Liver (tissue), 9 donors: ENCODE measurements around the gene ITGB3. TPM values are rescaled to one million over a fixed set of nuclear protein-coding genes. Genes with fewer than 3 reads are reported as not detected.
A peak's percentile ranks its signal among the peaks of the same experiment; 100 is the strongest.

ENCODE experiments used
- DNase-seq: peaks from one replicate; pipeline ENCODE4 v3.0.0-alpha.2; 2017; ENCODE audit warnings: low spot score
- H3K27ac ChIP-seq, 2 donors: one replicate each; pipeline ENCODE4 v1.7.0; 2013; ENCODE audit warnings: inconsistent platforms in 2 of 2, low read length in 2 of 2, control low read depth in 1 of 2, low read depth in 1 of 2, mild to moderate bottlenecking in 1 of 2
- H3K27me3 ChIP-seq, 4 donors: one replicate each; pipeline versions ENCODE4 v1.6.1 to v1.7.0; 2013; ENCODE audit warnings: low read length in 3 of 4, inconsistent platforms in 1 of 4, mild to moderate bottlenecking in 1 of 4, moderate library complexity in 1 of 4; ENCODE audit not compliant: control insufficient read depth in 4 of 4, insufficient read depth in 4 of 4
- H3K36me3 ChIP-seq, 4 donors: one replicate each; pipeline versions ENCODE4 v1.6.1 to v1.7.0; 2013; ENCODE audit warnings: low read length in 3 of 4, mild to moderate bottlenecking in 3 of 4, low read depth in 1 of 4, moderate library complexity in 1 of 4; ENCODE audit not compliant: control insufficient read depth in 4 of 4, insufficient read depth in 3 of 4
- H3K4me1 ChIP-seq, 4 donors: one replicate each; pipeline versions ENCODE4 v1.6.1 to v1.7.0; 2013; ENCODE audit warnings: low read length in 3 of 4, mild to moderate bottlenecking in 3 of 4, moderate library complexity in 1 of 4; ENCODE audit not compliant: control insufficient read depth in 4 of 4, insufficient read depth in 4 of 4
- H3K4me3 ChIP-seq, 3 donors: one replicate each; pipeline versions ENCODE4 v1.6.1 to v1.7.0; 2013; ENCODE audit warnings: low read length in 3 of 3, control low read depth in 1 of 3, low read depth in 1 of 3, mild to moderate bottlenecking in 1 of 3
- H3K9ac ChIP-seq, 2 donors: one replicate each; pipeline ENCODE4 v1.7.0; 2013; ENCODE audit warnings: low read length in 2 of 2, mild to moderate bottlenecking in 2 of 2, moderate library complexity in 2 of 2, control low read depth in 1 of 2, low read depth in 1 of 2
- H3K9me3 ChIP-seq, 4 donors: one replicate each; pipeline versions ENCODE4 v1.6.1 to v1.7.0; 2013; ENCODE audit warnings: low read length in 3 of 4; ENCODE audit not compliant: control insufficient read depth in 4 of 4
- EGR1 ChIP-seq, 2 donors: IDR thresholded peaks; 2 replicates each; pipeline ENCODE4 v1.6.1; 2016 to 2018; ENCODE audit warnings: antibody characterized with exemption in 2 of 2, low read depth in 2 of 2
- FOXA1 ChIP-seq: IDR thresholded peaks from 2 replicates; pipeline ENCODE4 v1.6.1; 2016; ENCODE audit warnings: antibody characterized with exemption
- FOXA2 ChIP-seq: IDR thresholded peaks from 2 replicates; pipeline ENCODE4 v1.6.1; 2016; ENCODE audit warnings: antibody characterized with exemption
- GABPA ChIP-seq, 2 donors: IDR thresholded peaks in 1 of 2; conservative IDR thresholded peaks in 1 of 2; 2 replicates each; pipeline ENCODE4 v1.6.1; 2016; ENCODE audit warnings: antibody characterized with exemption in 2 of 2, mild to moderate bottlenecking in 1 of 2, moderate library complexity in 1 of 2
- HNF4A ChIP-seq, 2 donors: conservative IDR thresholded peaks; 2 replicates each; pipeline ENCODE4 v1.6.1; 2016; ENCODE audit warnings: antibody characterized with exemption in 2 of 2, mild to moderate bottlenecking in 2 of 2
- HNF4G ChIP-seq: IDR thresholded peaks from 2 replicates; pipeline ENCODE4 v1.6.1; 2016; ENCODE audit warnings: antibody characterized with exemption
- JUND ChIP-seq, 2 donors: IDR thresholded peaks; 2 replicates each; pipeline ENCODE4 v1.6.1; 2016; ENCODE audit warnings: antibody characterized with exemption in 2 of 2
- NR2F2 ChIP-seq: IDR thresholded peaks from 2 replicates; pipeline ENCODE4 v1.6.1; 2016; ENCODE audit warnings: antibody characterized with exemption
- RAD21 ChIP-seq, 2 donors: IDR thresholded peaks; 2 replicates each; pipeline ENCODE4 v1.6.1; 2016; ENCODE audit warnings: antibody characterized with exemption in 2 of 2, mild to moderate bottlenecking in 2 of 2
- RXRA ChIP-seq, 2 donors: IDR thresholded peaks; 2 replicates each; pipeline ENCODE4 v1.6.1; 2017 to 2018; ENCODE audit warnings: antibody characterized with exemption in 2 of 2, mild to moderate bottlenecking in 1 of 2
- SP1 ChIP-seq: IDR thresholded peaks from 2 replicates; pipeline ENCODE4 v1.6.1; 2018; ENCODE audit warnings: antibody characterized with exemption, mild to moderate bottlenecking
- TAF1 ChIP-seq: conservative IDR thresholded peaks from 2 replicates; pipeline ENCODE4 v1.6.1; 2016; ENCODE audit warnings: antibody characterized with exemption, mild to moderate bottlenecking
- YY1 ChIP-seq: IDR thresholded peaks from 2 replicates; pipeline ENCODE4 v1.6.1; 2016; ENCODE audit warnings: antibody characterized with exemption, mild to moderate bottlenecking
- WGBS: extraction: QIAGEN DNeasy Blood & Tissue Kit; methylation state at CpG from one replicate; pipeline ENCODE4 v1.1.7; 2013; 5-methylcytosine and 5-hydroxymethylcytosine counted together
- polyA plus RNA-seq, 2 donors: library from polyadenylated mRNA; stranded (reverse) in 1 of 2; unstranded in 1 of 2; fragments of 200-250 nt in 1 of 2; fragments of >200 nt in 1 of 2; fragmentation: Nextera tagmentation in 1 of 2; extraction: Ambion mirVana in 1 of 2; gene quantifications; one replicate each; pipeline versions ENCODE4 v1.2.1 to v1.2.3, GENCODE V29; 2013 to 2015
- total RNA-seq, 2 donors: library from RNA; depleted of rRNA; stranded (reverse); fragments of >200 nt; gene quantifications; one replicate each; pipeline ENCODE4 v1.2.3, GENCODE V29; 2014
- TF ChIP-seq, protein P1 (sequence below): IDR thresholded peaks from 2 replicates; pipeline ENCODE4 v1.6.1; 2016; ENCODE audit warnings: antibody characterized with exemption, mild to moderate bottlenecking
- TF ChIP-seq, protein P2 (sequence below): IDR thresholded peaks from 2 replicates; pipeline ENCODE4 v1.6.1; 2016; ENCODE audit warnings: antibody characterized with exemption
- TF ChIP-seq, protein P3 (sequence below): IDR thresholded peaks from 2 replicates; pipeline ENCODE4 v1.6.1; 2016; ENCODE audit warnings: antibody characterized with exemption
- TF ChIP-seq, protein P4 (sequence below): IDR thresholded peaks from 2 replicates; pipeline ENCODE4 v1.6.1; 2016; ENCODE audit warnings: antibody characterized with exemption
- TF ChIP-seq, protein P5 (sequence below): fragments of 150-350 bp; IDR thresholded peaks from 2 replicates; pipeline ENCODE4 v1.5.1; 2017; ENCODE audit warnings: improper control_type of control experiment, low read depth, low read length; ENCODE audit not compliant: missing input control
- donor health status: healthy.
- donor health status: healthy.
- donor health status: healthy.
- donor health status: healthy.
- donor health status: healthy.

ITGB3 gene
- total and polyA plus RNA-seq, 4 donors = 0.47 to 33.4 (median 3.8) TPM

DNA sequence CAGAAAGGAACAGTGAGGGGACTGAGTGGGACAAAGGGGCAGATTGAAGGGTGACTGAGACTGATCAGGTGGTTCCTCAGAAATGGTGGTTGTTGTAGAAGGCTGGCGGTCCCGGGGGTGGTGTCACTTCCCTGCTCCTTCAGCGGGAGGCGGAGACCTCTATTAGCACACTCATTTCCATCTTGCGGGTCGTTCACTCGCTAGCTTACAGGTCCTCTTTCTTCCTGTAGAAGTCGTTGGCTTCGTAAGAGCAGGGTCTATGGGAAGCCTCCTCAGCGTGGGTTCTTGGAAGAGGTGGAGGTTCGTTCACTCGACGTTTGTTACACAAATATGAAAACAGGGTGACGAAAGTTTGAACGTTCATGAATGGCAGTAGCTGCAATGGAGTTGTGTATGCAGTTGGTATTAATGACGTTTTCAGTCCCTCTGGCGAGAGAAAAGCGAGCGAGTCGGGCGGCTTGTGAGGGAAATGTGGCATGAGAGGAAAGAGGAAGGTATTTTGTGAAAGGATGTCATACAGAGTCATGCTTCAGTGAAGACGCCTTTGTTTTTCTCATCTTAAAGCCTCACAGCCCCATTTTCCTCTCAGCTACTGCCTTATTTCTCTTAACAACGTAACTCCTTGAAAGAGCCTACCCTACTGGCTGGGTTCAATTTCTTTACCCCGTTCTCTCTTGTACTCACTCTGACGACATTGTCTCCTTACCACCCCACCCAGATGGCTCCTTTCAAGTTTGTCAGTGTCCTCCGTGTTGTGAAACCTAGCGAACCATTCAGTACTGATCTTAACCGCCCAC, 70.8 kb downstream of the ITGB3 start:
- Histone ChIP-seq H3K36me3 (no peaks in the 10 kb centered on the region), H3K9me3 (no peaks in the 10 kb centered on the region), H3K4me3 (peak overlapping the region; percentile 53 to 79 (median 67)), H3K4me1 (peaks cover 0 to 9% (median 0%) of the 10 kb centered on the region in 4 donors), H3K27me3 (no peaks in the 10 kb centered on the region), H3K9ac (peak overlapping the region in 1 of 2 donors; percentile 52), H3K27ac (peak overlapping the region; percentile 81 to 88)
- WGBS = 16% methylated on average over 28 of the region's 28 CpGs
- peak in 1 of 2 donors; percentile 16 for TF ChIP-seq RAD21 (IDR thresholded peaks at IDR 0.05)
- TF ChIP-seq JUND (IDR thresholded peaks at IDR 0.05) = no peak
- TF ChIP-seq, protein P1, sequence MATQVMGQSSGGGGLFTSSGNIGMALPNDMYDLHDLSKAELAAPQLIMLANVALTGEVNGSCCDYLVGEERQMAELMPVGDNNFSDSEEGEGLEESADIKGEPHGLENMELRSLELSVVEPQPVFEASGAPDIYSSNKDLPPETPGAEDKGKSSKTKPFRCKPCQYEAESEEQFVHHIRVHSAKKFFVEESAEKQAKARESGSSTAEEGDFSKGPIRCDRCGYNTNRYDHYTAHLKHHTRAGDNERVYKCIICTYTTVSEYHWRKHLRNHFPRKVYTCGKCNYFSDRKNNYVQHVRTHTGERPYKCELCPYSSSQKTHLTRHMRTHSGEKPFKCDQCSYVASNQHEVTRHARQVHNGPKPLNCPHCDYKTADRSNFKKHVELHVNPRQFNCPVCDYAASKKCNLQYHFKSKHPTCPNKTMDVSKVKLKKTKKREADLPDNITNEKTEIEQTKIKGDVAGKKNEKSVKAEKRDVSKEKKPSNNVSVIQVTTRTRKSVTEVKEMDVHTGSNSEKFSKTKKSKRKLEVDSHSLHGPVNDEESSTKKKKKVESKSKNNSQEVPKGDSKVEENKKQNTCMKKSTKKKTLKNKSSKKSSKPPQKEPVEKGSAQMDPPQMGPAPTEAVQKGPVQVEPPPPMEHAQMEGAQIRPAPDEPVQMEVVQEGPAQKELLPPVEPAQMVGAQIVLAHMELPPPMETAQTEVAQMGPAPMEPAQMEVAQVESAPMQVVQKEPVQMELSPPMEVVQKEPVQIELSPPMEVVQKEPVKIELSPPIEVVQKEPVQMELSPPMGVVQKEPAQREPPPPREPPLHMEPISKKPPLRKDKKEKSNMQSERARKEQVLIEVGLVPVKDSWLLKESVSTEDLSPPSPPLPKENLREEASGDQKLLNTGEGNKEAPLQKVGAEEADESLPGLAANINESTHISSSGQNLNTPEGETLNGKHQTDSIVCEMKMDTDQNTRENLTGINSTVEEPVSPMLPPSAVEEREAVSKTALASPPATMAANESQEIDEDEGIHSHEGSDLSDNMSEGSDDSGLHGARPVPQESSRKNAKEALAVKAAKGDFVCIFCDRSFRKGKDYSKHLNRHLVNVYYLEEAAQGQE = peak; percentile 12
- no peak for TF ChIP-seq EGR1 (IDR thresholded peaks at IDR 0.05; ENCODE audit: low read depth in 2 of 2)
- no peak for TF ChIP-seq HNF4A (conservative IDR thresholded peaks at IDR 0.05)
- TF ChIP-seq, protein P2, sequence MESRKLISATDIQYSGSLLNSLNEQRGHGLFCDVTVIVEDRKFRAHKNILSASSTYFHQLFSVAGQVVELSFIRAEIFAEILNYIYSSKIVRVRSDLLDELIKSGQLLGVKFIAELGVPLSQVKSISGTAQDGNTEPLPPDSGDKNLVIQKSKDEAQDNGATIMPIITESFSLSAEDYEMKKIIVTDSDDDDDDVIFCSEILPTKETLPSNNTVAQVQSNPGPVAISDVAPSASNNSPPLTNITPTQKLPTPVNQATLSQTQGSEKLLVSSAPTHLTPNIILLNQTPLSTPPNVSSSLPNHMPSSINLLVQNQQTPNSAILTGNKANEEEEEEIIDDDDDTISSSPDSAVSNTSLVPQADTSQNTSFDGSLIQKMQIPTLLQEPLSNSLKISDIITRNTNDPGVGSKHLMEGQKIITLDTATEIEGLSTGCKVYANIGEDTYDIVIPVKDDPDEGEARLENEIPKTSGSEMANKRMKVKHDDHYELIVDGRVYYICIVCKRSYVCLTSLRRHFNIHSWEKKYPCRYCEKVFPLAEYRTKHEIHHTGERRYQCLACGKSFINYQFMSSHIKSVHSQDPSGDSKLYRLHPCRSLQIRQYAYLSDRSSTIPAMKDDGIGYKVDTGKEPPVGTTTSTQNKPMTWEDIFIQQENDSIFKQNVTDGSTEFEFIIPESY = no peak
- no peak for TF ChIP-seq SP1
- no peak for TF ChIP-seq FOXA2
- TF ChIP-seq, protein P3, sequence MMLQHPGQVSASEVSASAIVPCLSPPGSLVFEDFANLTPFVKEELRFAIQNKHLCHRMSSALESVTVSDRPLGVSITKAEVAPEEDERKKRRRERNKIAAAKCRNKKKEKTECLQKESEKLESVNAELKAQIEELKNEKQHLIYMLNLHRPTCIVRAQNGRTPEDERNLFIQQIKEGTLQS = no peak
- TF ChIP-seq FOXA1 = no peak
- peak; percentile 83 for TF ChIP-seq YY1
- TF ChIP-seq RXRA (IDR thresholded peaks at IDR 0.05) = no peak
- no peak for TF ChIP-seq GABPA (IDR thresholded peaks at IDR 0.05 in 1 of 2, conservative IDR thresholded peaks at IDR 0.05 in 1 of 2)
- TF ChIP-seq, protein P4, sequence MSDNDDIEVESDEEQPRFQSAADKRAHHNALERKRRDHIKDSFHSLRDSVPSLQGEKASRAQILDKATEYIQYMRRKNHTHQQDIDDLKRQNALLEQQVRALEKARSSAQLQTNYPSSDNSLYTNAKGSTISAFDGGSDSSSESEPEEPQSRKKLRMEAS = no peak
- TF ChIP-seq NR2F2 = no peak
- TF ChIP-seq, protein P5, sequence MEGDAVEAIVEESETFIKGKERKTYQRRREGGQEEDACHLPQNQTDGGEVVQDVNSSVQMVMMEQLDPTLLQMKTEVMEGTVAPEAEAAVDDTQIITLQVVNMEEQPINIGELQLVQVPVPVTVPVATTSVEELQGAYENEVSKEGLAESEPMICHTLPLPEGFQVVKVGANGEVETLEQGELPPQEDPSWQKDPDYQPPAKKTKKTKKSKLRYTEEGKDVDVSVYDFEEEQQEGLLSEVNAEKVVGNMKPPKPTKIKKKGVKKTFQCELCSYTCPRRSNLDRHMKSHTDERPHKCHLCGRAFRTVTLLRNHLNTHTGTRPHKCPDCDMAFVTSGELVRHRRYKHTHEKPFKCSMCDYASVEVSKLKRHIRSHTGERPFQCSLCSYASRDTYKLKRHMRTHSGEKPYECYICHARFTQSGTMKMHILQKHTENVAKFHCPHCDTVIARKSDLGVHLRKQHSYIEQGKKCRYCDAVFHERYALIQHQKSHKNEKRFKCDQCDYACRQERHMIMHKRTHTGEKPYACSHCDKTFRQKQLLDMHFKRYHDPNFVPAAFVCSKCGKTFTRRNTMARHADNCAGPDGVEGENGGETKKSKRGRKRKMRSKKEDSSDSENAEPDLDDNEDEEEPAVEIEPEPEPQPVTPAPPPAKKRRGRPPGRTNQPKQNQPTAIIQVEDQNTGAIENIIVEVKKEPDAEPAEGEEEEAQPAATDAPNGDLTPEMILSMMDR = no peak
- TF ChIP-seq TAF1 = peak; percentile 50
- no peak for TF ChIP-seq HNF4G
- peak; percentile 72 for DNase-seq
